Osteoblast (primary cell): ENCODE data around the gene ENHO. TPM values are rescaled to one million over a fixed set of nuclear protein-coding genes. Genes with fewer than 3 reads are reported as not detected.

Source experiments
- DNase-seq: peaks from one replicate; pipeline ENCODE4 v3.0.0; 2011; ENCODE audit warnings: low spot score, mixed read lengths; ENCODE audit not compliant: insufficient read length; ENCODE audit errors: missing footprints
- H2AFZ ChIP-seq: 2 replicates; pipeline ENCODE4 v1.6.0; 2011; ENCODE audit warnings: mild to moderate bottlenecking, low read length
- H3K27ac ChIP-seq: 2 replicates; pipeline ENCODE4 v1.5.1; 2011; ENCODE audit warnings: mild to moderate bottlenecking, low read depth, low read length, moderate library complexity
- H3K27me3 ChIP-seq: 2 replicates; pipeline ENCODE4 v1.6.0; 2012; ENCODE audit warnings: mild to moderate bottlenecking, control low read depth, inconsistent platforms, low read length, moderate library complexity; ENCODE audit not compliant: insufficient read depth
- H3K36me3 ChIP-seq: 2 replicates; pipeline ENCODE4 v1.5.1; 2011; ENCODE audit warnings: mild to moderate bottlenecking, low read length, control low read depth, moderate library complexity; ENCODE audit not compliant: insufficient read depth
- H3K4me1 ChIP-seq: 2 replicates; pipeline ENCODE4 v1.5.1; 2011; ENCODE audit warnings: mild to moderate bottlenecking, low read length, control low read depth, moderate library complexity; ENCODE audit not compliant: insufficient read depth
- H3K4me2 ChIP-seq: 2 replicates; pipeline ENCODE4 v1.6.0; 2011; ENCODE audit warnings: mild to moderate bottlenecking, low read length; ENCODE audit not compliant: insufficient read depth
- H3K4me3 ChIP-seq: fragments of 200-600 bp; sonication (generic); 3 replicates; pipeline ENCODE4 v1.5.1; 2012; ENCODE audit warnings: mild to moderate bottlenecking, low read length, inconsistent platforms; ENCODE audit not compliant: insufficient read depth
- H3K79me2 ChIP-seq: 2 replicates; pipeline ENCODE4 v1.6.0; 2012; ENCODE audit warnings: mild to moderate bottlenecking, low read length, control low read depth, inconsistent platforms; ENCODE audit not compliant: insufficient read depth
- H3K9me3 ChIP-seq: 2 replicates; pipeline ENCODE4 v1.5.1; 2011; ENCODE audit warnings: low read depth, low read length, control low read depth
- H4K20me1 ChIP-seq: 2 replicates; pipeline ENCODE4 v1.6.0; 2012; ENCODE audit warnings: mild to moderate bottlenecking, low read length, control low read depth; ENCODE audit not compliant: insufficient read depth
- CTCF ChIP-seq: IDR thresholded peaks from 2 replicates; pipeline ENCODE4 v1.5.1; 2011; ENCODE audit warnings: mild to moderate bottlenecking, low read depth, low read length, moderate library complexity; ENCODE audit errors: extremely low read depth
- total RNA-seq: library from RNA; depleted of rRNA; stranded (reverse); fragments of >200 nt; gene quantifications from 2 replicates; pipeline ENCODE4 v1.2.3, GENCODE V29; 2012

Gene ENHO
- total RNA-seq: under 0.01 and 0.29 TPM in 2 replicates

GRCh38 chr9:34522971-34523797 lies at the start of gene ENHO:
Gene ENHO, minus strand, starts transcription at chr9:34522990. Its CDS starts 1,295 bp downstream, at chr9:34521695.
- peak within 1 kb of the TSS; percentile 56 for H3K4me3 ChIP-seq
- H3K27me3 ChIP-seq: peaks cover 45% of the 10 kb centered on the region
- H3K79me2 ChIP-seq: no peaks in the 10 kb centered on the region
- no peaks in the 10 kb centered on the region for H3K4me1 ChIP-seq
- no peak for TF ChIP-seq CTCF
- no peaks in the 10 kb centered on the region for H3K36me3 ChIP-seq
- peak; percentile 100 for DNase-seq
- H3K9me3 ChIP-seq: no peaks in the 10 kb centered on the region
- H2AFZ ChIP-seq: no peak within 1 kb of the TSS
- H3K27ac ChIP-seq: no peak within 1 kb of the TSS
- peak within 1 kb of the TSS; percentile 50 for H3K4me2 ChIP-seq
- no peaks in the 10 kb centered on the region for H4K20me1 ChIP-seq

- DNase-seq: no peak
- H3K79me2 ChIP-seq: no peaks in the 10 kb centered on the region
- H3K27ac ChIP-seq: no peak overlapping the region
- no peak overlapping the region for H3K4me2 ChIP-seq
- H2AFZ ChIP-seq: no peak overlapping the region
- H3K27me3 ChIP-seq: peaks cover 22% of the 10 kb centered on the region
- no peaks in the 10 kb centered on the region for H4K20me1 ChIP-seq
- no peaks in the 10 kb centered on the region for H3K36me3 ChIP-seq
- no peak for TF ChIP-seq CTCF
- no peak overlapping the region for H3K4me3 ChIP-seq
- no peaks in the 10 kb centered on the region for H3K9me3 ChIP-seq
- H3K4me1 ChIP-seq: no peaks in the 10 kb centered on the region
These were observed 49.3 kb upstream of the ENHO start for GRCh38 chr9:34572092-34572491.

- Histone ChIP-seq H4K20me1 (no peaks in the 10 kb centered on the region), H3K4me2 (no peak overlapping the region), H3K27ac (no peak overlapping the region), H3K4me3 (no peak overlapping the region), H2AFZ (no peak overlapping the region), H3K36me3 (no peaks in the 10 kb centered on the region), H3K79me2 (no peaks in the 10 kb centered on the region), H3K27me3 (peaks cover 16% of the 10 kb centered on the region), H3K9me3 (no peaks in the 10 kb centered on the region), H3K4me1 (no peaks in the 10 kb centered on the region)
- DNase-seq: no peak
- TF ChIP-seq CTCF: no peak
These were observed 48.7 kb upstream of the ENHO start for GRCh38 chr9:34571481-34571810.

- Histone ChIP-seq H2AFZ (no peak overlapping the region), H3K9me3 (no peaks in the 10 kb centered on the region)
These were observed 48.2 kb upstream of the ENHO start for GRCh38 chr9:34570809-34571480.

More at GRCh38 chr9:34570809-34571480, 48.2 kb upstream of the ENHO start:
- Histone ChIP-seq H3K4me1 (no peaks in the 10 kb centered on the region), H3K4me3 (no peak overlapping the region), H3K27ac (no peak overlapping the region), H3K79me2 (no peaks in the 10 kb centered on the region), H3K27me3 (peaks cover 11% of the 10 kb centered on the region), H3K36me3 (no peaks in the 10 kb centered on the region), H3K4me2 (no peak overlapping the region), H4K20me1 (no peaks in the 10 kb centered on the region)
- no peak for DNase-seq
- no peak for TF ChIP-seq CTCF
